GM12874 (cell line): ENCODE data around the gene MYO1A.

Experiments
- TF ChIP-seq, protein P1 (sequence below): IDR thresholded peaks from 2 replicates; pipeline ENCODE4 v1.5.1; 2011; ENCODE audit warnings: low read depth, mild to moderate bottlenecking, control low read depth, low read length, moderate library complexity; ENCODE audit not compliant: insufficient read depth

MYO1A gene

DNA sequence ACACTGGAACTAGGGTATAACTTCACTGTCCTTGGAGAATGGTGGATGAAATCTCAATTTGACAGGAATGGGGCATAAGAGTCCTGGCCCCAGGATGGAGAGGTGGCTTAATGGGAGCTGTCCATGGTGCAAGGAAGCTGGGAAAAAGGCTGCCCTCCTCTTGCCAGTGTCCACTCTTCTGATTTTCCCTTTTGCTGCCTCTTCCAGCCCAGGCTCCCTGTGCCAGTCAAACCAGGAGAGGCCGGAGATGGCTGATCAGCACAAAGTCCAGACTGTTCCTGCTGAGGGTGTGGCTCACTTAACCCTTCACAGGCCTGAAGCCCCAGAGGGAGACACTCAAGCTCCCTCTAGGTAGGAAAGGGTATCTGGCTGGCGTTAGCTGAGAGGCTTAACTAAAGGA, at the start of gene MYO1A:
TSS of gene MYO1A (minus strand) at position 240 of the 400 bp plus-strand sequence. CDS start 1,806 bp downstream, outside the sequence.
- TF ChIP-seq, protein P1, sequence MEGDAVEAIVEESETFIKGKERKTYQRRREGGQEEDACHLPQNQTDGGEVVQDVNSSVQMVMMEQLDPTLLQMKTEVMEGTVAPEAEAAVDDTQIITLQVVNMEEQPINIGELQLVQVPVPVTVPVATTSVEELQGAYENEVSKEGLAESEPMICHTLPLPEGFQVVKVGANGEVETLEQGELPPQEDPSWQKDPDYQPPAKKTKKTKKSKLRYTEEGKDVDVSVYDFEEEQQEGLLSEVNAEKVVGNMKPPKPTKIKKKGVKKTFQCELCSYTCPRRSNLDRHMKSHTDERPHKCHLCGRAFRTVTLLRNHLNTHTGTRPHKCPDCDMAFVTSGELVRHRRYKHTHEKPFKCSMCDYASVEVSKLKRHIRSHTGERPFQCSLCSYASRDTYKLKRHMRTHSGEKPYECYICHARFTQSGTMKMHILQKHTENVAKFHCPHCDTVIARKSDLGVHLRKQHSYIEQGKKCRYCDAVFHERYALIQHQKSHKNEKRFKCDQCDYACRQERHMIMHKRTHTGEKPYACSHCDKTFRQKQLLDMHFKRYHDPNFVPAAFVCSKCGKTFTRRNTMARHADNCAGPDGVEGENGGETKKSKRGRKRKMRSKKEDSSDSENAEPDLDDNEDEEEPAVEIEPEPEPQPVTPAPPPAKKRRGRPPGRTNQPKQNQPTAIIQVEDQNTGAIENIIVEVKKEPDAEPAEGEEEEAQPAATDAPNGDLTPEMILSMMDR = no peak

DNA sequence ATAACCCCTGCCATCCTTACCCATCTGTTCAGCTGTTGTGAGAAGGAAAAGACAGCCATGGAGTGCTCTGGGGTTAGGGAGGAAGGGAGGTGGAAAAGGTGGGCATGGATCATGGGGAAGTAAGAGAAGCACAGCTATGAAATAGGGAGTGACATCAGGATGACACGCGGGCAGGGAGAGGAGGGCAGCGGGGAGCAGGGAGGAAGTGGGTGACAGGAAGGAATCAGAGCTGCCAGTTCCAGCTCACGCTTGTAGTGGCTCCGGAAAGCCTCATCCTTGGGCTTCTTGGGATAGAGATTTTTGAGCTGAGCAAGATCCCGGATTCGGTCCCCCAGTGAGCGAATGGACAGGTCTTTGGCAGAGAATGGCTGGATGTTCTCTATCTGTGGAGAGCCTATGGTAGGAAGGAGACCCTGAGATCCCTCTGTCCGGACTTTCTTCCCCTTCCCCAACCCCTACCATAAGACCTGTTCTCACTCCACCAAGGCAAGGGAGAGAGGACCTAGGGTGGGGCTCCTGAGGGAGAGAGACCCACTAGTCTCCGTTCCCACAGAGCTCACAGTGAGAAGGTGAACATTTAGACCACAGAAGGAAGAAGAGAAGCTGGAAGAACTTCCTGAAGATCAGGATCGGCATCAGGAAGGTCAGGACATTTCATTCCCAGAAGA, 49.3 kb upstream of the MYO1A start:
- TF ChIP-seq, protein P1 = no peak

DNA sequence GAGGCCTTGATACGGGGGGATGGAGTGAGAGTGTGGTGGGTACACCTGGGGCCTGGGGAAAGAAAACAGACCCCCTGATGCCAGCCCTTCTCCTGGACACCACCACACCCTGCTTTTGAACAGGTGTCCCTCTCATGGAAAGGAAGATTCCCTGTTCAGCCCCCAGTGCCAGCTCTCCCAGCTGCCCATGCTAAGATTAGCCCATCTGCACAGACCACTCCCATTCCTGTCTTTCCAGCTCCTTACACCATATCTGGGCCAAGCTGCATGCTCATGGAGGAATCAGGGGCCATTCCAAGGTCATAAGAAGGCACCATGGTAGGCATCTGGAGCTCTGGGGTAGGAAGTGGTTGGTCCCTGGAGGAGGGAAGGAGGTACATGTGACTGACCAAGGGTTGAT, 48.6 kb upstream of the MYO1A start:
- TF ChIP-seq, protein P1 = no peak

- TF ChIP-seq, protein P1 = no peak
Observed at GRCh38 chr12:57097554-57097835, 47.6 kb upstream of the MYO1A start.

- TF ChIP-seq, protein P1 = no peak
Observed at GRCh38 chr12:57096748-57097553, 47.0 kb upstream of the MYO1A start.

DNA sequence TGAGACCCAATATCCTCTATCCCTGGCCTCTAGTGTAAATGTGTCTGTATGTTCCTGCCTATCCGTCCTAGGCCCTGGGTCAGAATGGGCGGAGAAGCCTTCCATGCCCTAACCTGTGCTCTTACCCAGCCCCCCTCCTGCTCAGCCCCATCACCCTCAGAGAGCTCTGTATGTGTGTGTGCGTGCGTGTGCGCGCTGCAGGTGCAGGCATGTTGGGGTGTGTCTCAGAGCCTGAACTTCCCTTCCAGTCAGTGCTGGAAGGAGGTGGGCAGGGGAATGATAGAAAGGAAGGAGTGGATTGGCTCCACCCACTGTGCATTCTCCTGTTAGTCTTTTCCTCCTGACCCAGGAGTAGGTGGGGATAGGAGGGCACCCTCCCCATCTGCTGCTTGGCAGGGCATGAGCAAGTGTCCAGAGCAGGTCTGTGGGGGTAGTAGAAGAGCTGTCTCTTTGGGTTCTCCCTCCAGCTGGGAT, 46.2 kb upstream of the MYO1A start:
- TF ChIP-seq, protein P1 = no peak

DNA sequence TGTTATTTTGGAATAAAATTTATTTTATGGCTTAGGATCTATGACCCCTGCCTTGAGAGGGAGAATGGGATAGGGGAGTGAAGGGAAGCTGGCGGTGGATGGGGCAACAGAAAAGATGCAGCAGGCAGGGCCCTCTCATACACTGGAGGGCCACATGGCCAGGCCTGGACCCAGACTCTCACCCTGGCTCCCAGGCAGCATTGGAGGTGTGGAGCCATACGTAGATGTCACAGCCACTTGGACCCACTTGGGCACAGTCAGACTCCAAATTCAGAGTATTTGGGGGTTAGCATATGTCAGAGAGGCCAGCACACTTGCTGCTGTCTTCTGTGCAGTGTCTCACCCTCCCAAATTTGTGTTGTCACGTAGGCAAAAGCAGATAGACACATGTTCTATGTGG, 45.5 kb upstream of the MYO1A start:
- TF ChIP-seq, protein P1 = no peak
